Measurements from ENCODE around the gene DNASE1L3. TPM values are rescaled to one million over a fixed set of nuclear protein-coding genes. Genes with fewer than 3 reads are reported as not detected.

DNASE1L3 gene
- total and polyA plus RNA-seq, 3 experiments from 2014 or later = not detected

DNA sequence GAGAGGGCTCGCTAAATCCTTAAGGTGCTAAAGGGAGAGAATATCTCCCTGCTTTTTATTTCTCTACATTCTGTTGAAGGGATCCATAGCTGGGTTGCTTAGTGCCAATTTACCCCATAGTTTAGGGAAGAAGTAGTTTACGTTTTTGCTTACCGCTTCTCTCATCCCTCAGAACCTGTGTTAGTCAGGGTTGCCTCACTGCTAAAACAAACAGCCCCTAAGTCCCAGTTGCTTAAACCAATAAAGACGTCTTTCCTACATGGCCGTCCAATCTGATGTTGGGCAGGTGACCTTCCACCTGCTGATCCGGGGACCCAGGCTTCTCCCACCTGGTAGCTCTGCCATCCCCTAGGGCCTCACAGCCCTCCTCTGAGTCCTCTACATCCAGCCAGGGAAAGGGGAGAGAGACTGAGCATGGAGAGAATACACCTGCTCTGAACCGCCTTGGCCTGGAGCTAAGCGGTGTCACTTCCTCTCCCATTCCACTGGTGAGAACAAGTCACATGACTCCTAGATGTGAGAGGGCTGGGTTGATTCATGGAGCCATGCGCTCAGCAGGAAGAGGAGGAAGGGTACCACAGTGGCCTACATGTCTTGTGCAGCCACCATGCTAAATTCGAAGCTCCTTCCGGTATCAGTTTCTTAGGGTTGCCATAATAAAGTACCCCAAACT is 26.3 kb downstream of the DNASE1L3 start:
- no peaks in the 10 kb centered on the region for H3K9me3 ChIP-seq (ENCODE audit: low read length)
- no peak overlapping the region for H3K4me3 ChIP-seq (ENCODE audit: low read length)
- ChIA-PET POLR2A (no interaction called here), CTCF (interaction anchor here (0.8 kb wide), 1 partner anchor 9 kb away, joined by 3 read pairs; no protein-coding TSS in a partner anchor)
- no peak overlapping the region for H3K4me3 Mint-ChIP-seq
- H3K36me3 ChIP-seq (ENCODE audit: insufficient read depth, low read length) = no peaks in the 10 kb centered on the region
- no peaks in the 10 kb centered on the region for H3K27me3 ChIP-seq (ENCODE audit: insufficient read depth, low read length, poor library complexity, severe bottlenecking)
- H3K9me3 Mint-ChIP-seq = no peaks in the 10 kb centered on the region
- peaks cover 0 to 3% (median 0%) of the 10 kb centered on the region in 3 donors for H3K4me1 Mint-ChIP-seq
- no peaks in the 10 kb centered on the region for H3K36me3 Mint-ChIP-seq
- no peak overlapping the region for H3K27ac ChIP-seq (ENCODE audit: low read depth, low read length)
- H3K4me1 ChIP-seq (ENCODE audit: insufficient read depth, low read length) = no peaks in the 10 kb centered on the region
- peak overlapping the region in 1 of 8 donors; percentile 8 for H3K27ac Mint-ChIP-seq
- no peak for DNase-seq
- no peaks in the 10 kb centered on the region for H3K27me3 Mint-ChIP-seq

- POLR2A ChIA-PET = no interaction called here
- H3K9me3 ChIP-seq (ENCODE audit: low read length) = no peaks in the 10 kb centered on the region
- Mint-ChIP-seq H3K4me3 (no peak overlapping the region), H3K27me3 (no peaks in the 10 kb centered on the region), H3K4me1 (peaks cover 0 to 4% (median 0%) of the 10 kb centered on the region in 3 donors), H3K9me3 (no peaks in the 10 kb centered on the region), H3K27ac (no peak overlapping the region), H3K36me3 (no peaks in the 10 kb centered on the region)
- H3K4me3 ChIP-seq (ENCODE audit: low read length) = no peak overlapping the region
- no peak overlapping the region for H3K27ac ChIP-seq (ENCODE audit: low read depth, low read length)
- CTCF ChIA-PET = interaction anchor here (0.8 to 1.3 kb wide), 3 partner anchors 8 to 176 kb away, joined by 3 to 4 read pairs (median 3); no protein-coding TSS in a partner anchor
- no peak for DNase-seq
- H3K36me3 ChIP-seq (ENCODE audit: insufficient read depth, low read length) = no peaks in the 10 kb centered on the region
- no peaks in the 10 kb centered on the region for H3K27me3 ChIP-seq (ENCODE audit: insufficient read depth, low read length, poor library complexity, severe bottlenecking)
- H3K4me1 ChIP-seq (ENCODE audit: insufficient read depth, low read length) = peaks cover under 1% of the 10 kb centered on the region
Observed at GRCh38 chr3:58183891-58184290, 26.9 kb downstream of the DNASE1L3 start.

- Mint-ChIP-seq H3K4me1 (peaks cover 4 to 11% (median 6%) of the 10 kb centered on the region in 3 donors), H3K27me3 (no peaks in the 10 kb centered on the region), H3K4me3 (no peak overlapping the region), H3K36me3 (no peaks in the 10 kb centered on the region), H3K27ac (no peak overlapping the region), H3K9me3 (no peaks in the 10 kb centered on the region)
- no peak for DNase-seq
- H3K4me1 ChIP-seq (ENCODE audit: insufficient read depth, low read length) = peaks cover 7% of the 10 kb centered on the region
- no peak overlapping the region for H3K4me3 ChIP-seq (ENCODE audit: low read length)
- H3K36me3 ChIP-seq (ENCODE audit: insufficient read depth, low read length) = no peaks in the 10 kb centered on the region
- H3K27me3 ChIP-seq (ENCODE audit: insufficient read depth, low read length, poor library complexity, severe bottlenecking) = no peaks in the 10 kb centered on the region
- no peak overlapping the region for H3K27ac ChIP-seq (ENCODE audit: low read depth, low read length)
- no peaks in the 10 kb centered on the region for H3K9me3 ChIP-seq (ENCODE audit: low read length)
- ChIA-PET CTCF (interaction anchor here (0.8 to 1.3 kb wide), 2 partner anchors 11 to 176 kb away, joined by 3 to 4 read pairs; no protein-coding TSS in a partner anchor), POLR2A (no interaction called here)
Observed at GRCh38 chr3:58183221-58183620, 27.6 kb downstream of the DNASE1L3 start.

GRCh38 chr3:58180940-58181587 is 29.7 kb downstream of the DNASE1L3 start:
- ChIA-PET POLR2A (no interaction called here), CTCF (interaction anchor here (1.6 kb wide), 1 partner anchor 37 kb away, joined by 3 read pairs; no protein-coding TSS in a partner anchor)
- Mint-ChIP-seq H3K4me3 (no peak overlapping the region), H3K4me1 (peaks cover 7 to 18% (median 10%) of the 10 kb centered on the region in 3 donors), H3K27me3 (peaks cover 0 to 5% of the 10 kb centered on the region in 2 donors), H3K36me3 (no peaks in the 10 kb centered on the region), H3K27ac (no peak overlapping the region), H3K9me3 (no peaks in the 10 kb centered on the region)
- Histone ChIP-seq H3K4me1 (ENCODE audit: insufficient read depth, low read length) (peaks cover 10% of the 10 kb centered on the region), H3K36me3 (ENCODE audit: insufficient read depth, low read length) (no peaks in the 10 kb centered on the region), H3K27me3 (ENCODE audit: insufficient read depth, low read length, poor library complexity, severe bottlenecking) (no peaks in the 10 kb centered on the region), H3K27ac (ENCODE audit: low read depth, low read length) (no peak overlapping the region), H3K9me3 (ENCODE audit: low read length) (no peaks in the 10 kb centered on the region), H3K4me3 (ENCODE audit: low read length) (no peak overlapping the region)
- no peak for DNase-seq

DNA sequence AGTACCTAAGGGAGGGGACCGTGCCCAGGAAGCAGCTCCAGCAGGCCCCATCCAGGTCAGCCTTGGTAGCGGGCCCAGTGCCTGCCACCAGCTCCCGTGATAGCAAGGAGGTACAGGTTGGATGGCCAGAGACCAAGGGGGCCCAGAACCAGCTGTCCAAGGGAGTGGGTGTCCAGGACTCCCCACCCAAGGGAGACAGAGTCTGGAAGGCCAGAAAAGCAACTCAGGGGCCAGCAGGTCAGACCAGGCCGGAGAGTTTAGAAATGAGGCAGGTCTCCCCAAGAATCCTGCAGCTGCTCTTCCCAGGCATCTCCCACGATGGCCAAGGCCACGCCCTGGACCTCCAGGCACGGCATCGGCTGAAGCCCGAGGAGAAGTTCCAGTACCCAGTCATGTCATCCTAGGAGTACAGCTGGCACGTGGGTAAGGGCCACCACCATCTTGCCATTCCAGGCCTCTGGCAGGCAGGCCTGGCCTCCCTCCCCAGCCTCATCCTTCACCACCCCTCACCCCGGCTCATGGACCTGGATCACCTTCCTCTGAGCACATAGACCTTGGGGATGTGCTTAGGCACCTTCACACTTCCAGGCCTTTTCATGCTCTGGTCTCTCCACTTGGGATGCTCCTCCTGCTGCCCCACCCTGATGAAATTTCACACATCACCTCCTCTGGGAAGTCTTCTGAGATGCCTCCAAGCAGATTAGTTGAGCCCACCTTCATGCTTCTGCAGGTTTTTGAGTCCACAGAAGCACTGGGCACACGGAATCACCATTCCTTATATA is 30.5 kb downstream of the DNASE1L3 start:
- H3K4me3 ChIP-seq (ENCODE audit: low read length) = no peak overlapping the region
- peaks cover 10% of the 10 kb centered on the region for H3K4me1 ChIP-seq (ENCODE audit: insufficient read depth, low read length)
- H3K9me3 Mint-ChIP-seq = no peaks in the 10 kb centered on the region
- no peaks in the 10 kb centered on the region for H3K9me3 ChIP-seq (ENCODE audit: low read length)
- peaks cover 7 to 18% (median 10%) of the 10 kb centered on the region in 3 donors for H3K4me1 Mint-ChIP-seq
- no peak for DNase-seq
- H3K27me3 ChIP-seq (ENCODE audit: insufficient read depth, low read length, poor library complexity, severe bottlenecking) = no peaks in the 10 kb centered on the region
- POLR2A ChIA-PET = no interaction called here
- H3K36me3 Mint-ChIP-seq = no peaks in the 10 kb centered on the region
- CTCF ChIA-PET = interaction anchor here (0.9 to 1.6 kb wide), 2 partner anchors 10 to 38 kb away, joined by 3 read pairs; no protein-coding TSS in a partner anchor
- H3K36me3 ChIP-seq (ENCODE audit: insufficient read depth, low read length) = no peaks in the 10 kb centered on the region
- H3K27me3 Mint-ChIP-seq = peaks cover 0 to 5% of the 10 kb centered on the region in 2 donors
- no peak overlapping the region for H3K4me3 Mint-ChIP-seq
- H3K27ac ChIP-seq (ENCODE audit: low read depth, low read length) = no peak overlapping the region
- peak overlapping the region in 1 of 8 donors; percentile 68 for H3K27ac Mint-ChIP-seq

- Mint-ChIP-seq H3K4me1 (peaks cover 7 to 18% (median 10%) of the 10 kb centered on the region in 3 donors), H3K9me3 (no peaks in the 10 kb centered on the region), H3K4me3 (no peak overlapping the region), H3K27ac (no peak overlapping the region), H3K27me3 (peaks cover 0 to 5% of the 10 kb centered on the region in 2 donors), H3K36me3 (no peaks in the 10 kb centered on the region)
- POLR2A ChIA-PET = no interaction called here
- peaks cover 10% of the 10 kb centered on the region for H3K4me1 ChIP-seq (ENCODE audit: insufficient read depth, low read length)
- no peak overlapping the region for H3K4me3 ChIP-seq (ENCODE audit: low read length)
- H3K27me3 ChIP-seq (ENCODE audit: insufficient read depth, low read length, poor library complexity, severe bottlenecking) = no peaks in the 10 kb centered on the region
- CTCF ChIA-PET = interaction anchor here (0.9 to 2.7 kb wide), 5 partner anchors 10 to 121 kb away, joined by 3 to 31 read pairs (median 3); no protein-coding TSS in a partner anchor
- no peak overlapping the region for H3K27ac ChIP-seq (ENCODE audit: low read depth, low read length)
- no peak for DNase-seq
- no peaks in the 10 kb centered on the region for H3K36me3 ChIP-seq (ENCODE audit: insufficient read depth, low read length)
- no peaks in the 10 kb centered on the region for H3K9me3 ChIP-seq (ENCODE audit: low read length)
Observed at GRCh38 chr3:58179235-58180098, 31.3 kb downstream of the DNASE1L3 start.

GRCh38 chr3:58178528-58179234 is 32.1 kb downstream of the DNASE1L3 start:
- Histone ChIP-seq H3K4me1 (ENCODE audit: insufficient read depth, low read length) (peaks cover 10% of the 10 kb centered on the region), H3K9me3 (ENCODE audit: low read length) (no peaks in the 10 kb centered on the region), H3K27ac (ENCODE audit: low read depth, low read length) (no peak overlapping the region), H3K36me3 (ENCODE audit: insufficient read depth, low read length) (no peaks in the 10 kb centered on the region), H3K27me3 (ENCODE audit: insufficient read depth, low read length, poor library complexity, severe bottlenecking) (no peaks in the 10 kb centered on the region), H3K4me3 (ENCODE audit: low read length) (no peak overlapping the region)
- Mint-ChIP-seq H3K36me3 (no peaks in the 10 kb centered on the region), H3K4me1 (peaks cover 7 to 18% (median 10%) of the 10 kb centered on the region in 3 donors), H3K27me3 (peaks cover 0 to 5% of the 10 kb centered on the region in 2 donors), H3K4me3 (peak overlapping the region; percentile 51 to 89 (median 68)), H3K27ac (peak overlapping the region in 3 of 8 donors; percentile 4 to 48 (median 47)), H3K9me3 (no peaks in the 10 kb centered on the region)
- no peak for DNase-seq
- ChIA-PET POLR2A (no interaction called here), CTCF (interaction anchor here (1.2 to 2.7 kb wide), 11 partner anchors 7 to 170 kb away, joined by 3 to 31 read pairs (median 9); partner anchors contain the start of genes FLNB, HTD2 and RPP14)

All from CD8-positive, alpha-beta memory T cell (primary cell).